ENCODE results near the gene CDKN1B. TPM values are rescaled to one million over a fixed set of nuclear protein-coding genes. Genes with fewer than 3 reads are reported as not detected.

The CDKN1B gene
- total RNA-seq, 2 experiments from 2014 or later: 352 TPM

- Histone ChIP-seq H3K4me3 (ENCODE audit: low read length) (no peak overlapping the region), H3K4me1 (ENCODE audit: insufficient read depth, low read length) (no peaks in the 10 kb centered on the region), H3K27me3 (ENCODE audit: control insufficient read depth in 1 of 2, insufficient read depth in 2 of 2, low read length in 2 of 2) (no peaks in the 10 kb centered on the region), H3K36me3 (ENCODE audit: insufficient read depth, low read length) (no peaks in the 10 kb centered on the region), H3K27ac (ENCODE audit: low read depth in 1 of 2, low read length in 2 of 2) (no peak overlapping the region), H3K9me3 (ENCODE audit: control insufficient read depth in 1 of 2, insufficient read depth in 1 of 2, low read length in 2 of 2) (peaks cover 6 to 13% of the 10 kb centered on the region in 2 experiments)
- H3K4me1 Mint-ChIP-seq (ENCODE audit: low read depth): no peaks in the 10 kb centered on the region
- no peak overlapping the region for H3K27ac Mint-ChIP-seq
- CTCF ChIA-PET: interaction anchor here (0.7 kb wide), 1 partner anchor 43 kb away, joined by 3 read pairs; no protein-coding TSS in a partner anchor
- DNase-seq: no peak
- H3K4me3 Mint-ChIP-seq: no peak overlapping the region
- POLR2A ChIA-PET: no interaction called here
- no peaks in the 10 kb centered on the region for H3K27me3 Mint-ChIP-seq
- no peak for TF ChIP-seq CTCF (IDR thresholded peaks at IDR 0.05)
- no peak for ATAC-seq (ENCODE audit: poor library complexity)
- H3K9me3 Mint-ChIP-seq: peaks cover 5% of the 10 kb centered on the region
- H3K36me3 Mint-ChIP-seq (ENCODE audit: low read depth): no peaks in the 10 kb centered on the region
- intact Hi-C loops (cut with DNase I, micrococcal nuclease): no loop called here
Observed at GRCh38 chr12:12770262-12770661, 53.1 kb downstream of the CDKN1B start.

Small RNAs within 50 kb of the gene (microRNA-seq; reads per million reads assigned to microRNA genes)
- not detected for gene MIR613 (ENCODE audit: borderline microRNAs expressed, borderline replicate concordance)

Other genes with a start within 250 kb of the CDKN1B start
- gene DUSP16, start 154.5 kb upstream of the CDKN1B start, total RNA-seq: 10 to 100 TPM; 33.3 to 35.6 TPM
- gene CREBL2, start 105.5 kb upstream of the CDKN1B start, total RNA-seq: 10 to 100 TPM in 1 of 2 experiments, 1 to 10 TPM in 1; 9.5 to 12.6 TPM
- gene GPR19, start 21.2 kb upstream of the CDKN1B start, total RNA-seq: 1 to 10 TPM; 1.1 to 1.9 TPM
- gene APOLD1, start 68.3 kb downstream of the CDKN1B start, total RNA-seq: 1 to 10 TPM; 1.8 to 3.4 TPM
- gene DDX47, start 96.0 kb downstream of the CDKN1B start, total RNA-seq: 100 to 1,000 TPM; 153 TPM
- under 1 TPM; 0.14 to 0.47 TPM for gene GPRC5A, start 174.2 kb downstream of the CDKN1B start, total RNA-seq
- not detected for gene GPRC5D, start 234.8 kb downstream of the CDKN1B start, total RNA-seq

Data from CD4-positive, alpha-beta T cell (primary cell).